ENCODE measurements around the gene MIB1. TPM values are rescaled to one million over a fixed set of nuclear protein-coding genes. Genes with fewer than 3 reads are reported as not detected.

MIB1 gene
- total and polyA plus RNA-seq, 2 experiments from 2014 or later, result 10.8 to 56.7 TPM

DNA sequence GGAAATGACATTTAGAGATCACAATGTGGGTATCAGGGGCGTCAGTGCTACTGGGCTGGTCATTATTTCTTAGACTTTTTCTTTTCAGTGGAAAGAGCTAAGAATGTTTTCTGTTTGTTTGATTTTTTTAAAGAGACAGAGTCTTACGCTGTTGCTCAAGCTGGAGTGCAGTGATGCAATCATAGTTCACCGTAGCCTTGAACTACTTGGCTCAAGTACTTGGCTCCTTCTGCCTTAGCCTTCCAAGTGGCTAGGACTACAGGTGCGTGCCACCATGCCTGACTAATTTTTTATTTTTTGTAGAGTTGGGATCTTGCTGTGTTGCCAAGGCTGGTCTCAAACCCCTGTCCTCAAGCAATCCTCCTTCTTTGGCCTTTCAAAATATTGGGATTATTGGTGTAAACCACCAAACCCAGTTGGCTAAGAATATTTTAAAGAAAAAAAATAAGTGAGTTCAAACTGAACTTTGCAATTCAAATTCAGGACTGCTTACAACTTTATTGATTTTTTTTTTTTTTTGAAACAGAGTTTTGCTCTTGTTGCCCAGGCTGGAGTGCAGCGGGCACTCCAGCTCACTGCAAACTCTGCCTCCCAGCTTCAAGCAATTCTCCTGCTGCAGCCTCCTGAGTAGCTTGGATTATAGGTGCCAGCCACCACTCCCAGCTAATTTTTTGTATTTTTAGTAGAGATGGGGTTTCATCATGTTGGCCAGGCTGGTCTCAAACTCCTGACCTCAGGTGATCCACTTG, 154.2 kb downstream of the MIB1 start:
- Histone ChIP-seq H3K27ac (ENCODE audit: low read depth) (no peak overlapping the region), H3K79me2 (replicated peaks; ENCODE audit: insufficient read depth) (no peaks in the 10 kb centered on the region), H3F3A (replicated peaks; ENCODE audit: low read depth) (no peaks in the 10 kb centered on the region), H4K20me1 (replicated peaks; ENCODE audit: insufficient read depth) (no peaks in the 10 kb centered on the region), H3K27me3 (ENCODE audit: insufficient read depth) (no peaks in the 10 kb centered on the region), H3K9me2 (ENCODE audit: insufficient read depth) (no peaks in the 10 kb centered on the region), H3K4me2 (no peak overlapping the region), H2AFZ (no peak overlapping the region), H3K4me1 (ENCODE audit: insufficient read depth) (no peaks in the 10 kb centered on the region), H3K4me3 (no peak overlapping the region), H3K36me3 (ENCODE audit: insufficient read depth) (no peaks in the 10 kb centered on the region)
- DNase-seq (ENCODE audit: low spot score) (no peak), ATAC-seq (no peak)
- H3K4me3 Mint-ChIP-seq, result no peak overlapping the region
- peaks cover 2% of the 10 kb centered on the region for H3K4me1 Mint-ChIP-seq
- H3K9me3 Mint-ChIP-seq, result peaks cover 11% of the 10 kb centered on the region; the same call in 2 of the 3 replicates
- TF ChIP-seq, protein P1, sequence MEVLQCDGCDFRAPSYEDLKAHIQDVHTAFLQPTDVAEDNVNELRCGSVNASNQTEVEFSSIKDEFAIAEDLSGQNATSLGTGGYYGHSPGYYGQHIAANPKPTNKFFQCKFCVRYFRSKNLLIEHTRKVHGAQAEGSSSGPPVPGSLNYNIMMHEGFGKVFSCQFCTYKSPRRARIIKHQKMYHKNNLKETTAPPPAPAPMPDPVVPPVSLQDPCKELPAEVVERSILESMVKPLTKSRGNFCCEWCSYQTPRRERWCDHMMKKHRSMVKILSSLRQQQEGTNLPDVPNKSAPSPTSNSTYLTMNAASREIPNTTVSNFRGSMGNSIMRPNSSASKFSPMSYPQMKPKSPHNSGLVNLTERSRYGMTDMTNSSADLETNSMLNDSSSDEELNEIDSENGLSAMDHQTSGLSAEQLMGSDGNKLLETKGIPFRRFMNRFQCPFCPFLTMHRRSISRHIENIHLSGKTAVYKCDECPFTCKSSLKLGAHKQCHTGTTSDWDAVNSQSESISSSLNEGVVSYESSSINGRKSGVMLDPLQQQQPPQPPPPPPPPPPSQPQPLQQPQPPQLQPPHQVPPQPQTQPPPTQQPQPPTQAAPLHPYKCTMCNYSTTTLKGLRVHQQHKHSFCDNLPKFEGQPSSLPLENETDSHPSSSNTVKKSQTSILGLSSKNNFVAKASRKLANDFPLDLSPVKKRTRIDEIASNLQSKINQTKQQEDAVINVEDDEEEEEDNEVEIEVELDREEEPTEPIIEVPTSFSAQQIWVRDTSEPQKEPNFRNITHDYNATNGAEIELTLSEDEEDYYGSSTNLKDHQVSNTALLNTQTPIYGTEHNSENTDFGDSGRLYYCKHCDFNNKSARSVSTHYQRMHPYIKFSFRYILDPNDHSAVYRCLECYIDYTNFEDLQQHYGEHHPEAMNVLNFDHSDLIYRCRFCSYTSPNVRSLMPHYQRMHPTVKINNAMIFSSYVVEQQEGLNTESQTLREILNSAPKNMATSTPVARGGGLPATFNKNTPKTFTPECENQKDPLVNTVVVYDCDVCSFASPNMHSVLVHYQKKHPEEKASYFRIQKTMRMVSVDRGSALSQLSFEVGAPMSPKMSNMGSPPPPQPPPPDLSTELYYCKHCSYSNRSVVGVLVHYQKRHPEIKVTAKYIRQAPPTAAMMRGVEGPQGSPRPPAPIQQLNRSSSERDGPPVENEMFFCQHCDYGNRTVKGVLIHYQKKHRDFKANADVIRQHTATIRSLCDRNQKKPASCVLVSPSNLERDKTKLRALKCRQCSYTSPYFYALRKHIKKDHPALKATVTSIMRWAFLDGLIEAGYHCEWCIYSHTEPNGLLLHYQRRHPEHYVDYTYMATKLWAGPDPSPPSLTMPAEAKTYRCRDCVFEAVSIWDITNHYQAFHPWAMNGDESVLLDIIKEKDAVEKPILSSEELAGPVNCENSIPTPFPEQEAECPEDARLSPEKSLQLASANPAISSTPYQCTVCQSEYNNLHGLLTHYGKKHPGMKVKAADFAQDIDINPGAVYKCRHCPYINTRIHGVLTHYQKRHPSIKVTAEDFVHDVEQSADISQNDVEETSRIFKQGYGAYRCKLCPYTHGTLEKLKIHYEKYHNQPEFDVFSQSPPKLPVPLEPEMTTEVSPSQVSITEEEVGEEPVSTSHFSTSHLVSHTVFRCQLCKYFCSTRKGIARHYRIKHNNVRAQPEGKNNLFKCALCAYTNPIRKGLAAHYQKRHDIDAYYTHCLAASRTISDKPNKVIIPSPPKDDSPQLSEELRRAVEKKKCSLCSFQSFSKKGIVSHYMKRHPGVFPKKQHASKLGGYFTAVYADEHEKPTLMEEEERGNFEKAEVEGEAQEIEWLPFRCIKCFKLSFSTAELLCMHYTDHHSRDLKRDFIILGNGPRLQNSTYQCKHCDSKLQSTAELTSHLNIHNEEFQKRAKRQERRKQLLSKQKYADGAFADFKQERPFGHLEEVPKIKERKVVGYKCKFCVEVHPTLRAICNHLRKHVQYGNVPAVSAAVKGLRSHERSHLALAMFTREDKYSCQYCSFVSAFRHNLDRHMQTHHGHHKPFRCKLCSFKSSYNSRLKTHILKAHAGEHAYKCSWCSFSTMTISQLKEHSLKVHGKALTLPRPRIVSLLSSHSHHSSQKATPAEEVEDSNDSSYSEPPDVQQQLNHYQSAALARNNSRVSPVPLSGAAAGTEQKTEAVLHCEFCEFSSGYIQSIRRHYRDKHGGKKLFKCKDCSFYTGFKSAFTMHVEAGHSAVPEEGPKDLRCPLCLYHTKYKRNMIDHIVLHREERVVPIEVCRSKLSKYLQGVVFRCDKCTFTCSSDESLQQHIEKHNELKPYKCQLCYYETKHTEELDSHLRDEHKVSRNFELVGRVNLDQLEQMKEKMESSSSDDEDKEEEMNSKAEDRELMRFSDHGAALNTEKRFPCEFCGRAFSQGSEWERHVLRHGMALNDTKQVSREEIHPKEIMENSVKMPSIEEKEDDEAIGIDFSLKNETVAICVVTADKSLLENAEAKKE (CRISPR knock-in tag; IDR thresholded peaks at IDR 0.05), result no peak
- TF ChIP-seq EZH2 (IDR thresholded peaks at IDR 0.05; ENCODE audit: low read depth, unreplicated experiment), result no peak
- TF ChIP-seq, protein P2, sequence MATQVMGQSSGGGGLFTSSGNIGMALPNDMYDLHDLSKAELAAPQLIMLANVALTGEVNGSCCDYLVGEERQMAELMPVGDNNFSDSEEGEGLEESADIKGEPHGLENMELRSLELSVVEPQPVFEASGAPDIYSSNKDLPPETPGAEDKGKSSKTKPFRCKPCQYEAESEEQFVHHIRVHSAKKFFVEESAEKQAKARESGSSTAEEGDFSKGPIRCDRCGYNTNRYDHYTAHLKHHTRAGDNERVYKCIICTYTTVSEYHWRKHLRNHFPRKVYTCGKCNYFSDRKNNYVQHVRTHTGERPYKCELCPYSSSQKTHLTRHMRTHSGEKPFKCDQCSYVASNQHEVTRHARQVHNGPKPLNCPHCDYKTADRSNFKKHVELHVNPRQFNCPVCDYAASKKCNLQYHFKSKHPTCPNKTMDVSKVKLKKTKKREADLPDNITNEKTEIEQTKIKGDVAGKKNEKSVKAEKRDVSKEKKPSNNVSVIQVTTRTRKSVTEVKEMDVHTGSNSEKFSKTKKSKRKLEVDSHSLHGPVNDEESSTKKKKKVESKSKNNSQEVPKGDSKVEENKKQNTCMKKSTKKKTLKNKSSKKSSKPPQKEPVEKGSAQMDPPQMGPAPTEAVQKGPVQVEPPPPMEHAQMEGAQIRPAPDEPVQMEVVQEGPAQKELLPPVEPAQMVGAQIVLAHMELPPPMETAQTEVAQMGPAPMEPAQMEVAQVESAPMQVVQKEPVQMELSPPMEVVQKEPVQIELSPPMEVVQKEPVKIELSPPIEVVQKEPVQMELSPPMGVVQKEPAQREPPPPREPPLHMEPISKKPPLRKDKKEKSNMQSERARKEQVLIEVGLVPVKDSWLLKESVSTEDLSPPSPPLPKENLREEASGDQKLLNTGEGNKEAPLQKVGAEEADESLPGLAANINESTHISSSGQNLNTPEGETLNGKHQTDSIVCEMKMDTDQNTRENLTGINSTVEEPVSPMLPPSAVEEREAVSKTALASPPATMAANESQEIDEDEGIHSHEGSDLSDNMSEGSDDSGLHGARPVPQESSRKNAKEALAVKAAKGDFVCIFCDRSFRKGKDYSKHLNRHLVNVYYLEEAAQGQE (IDR thresholded peaks at IDR 0.05; ENCODE audit: unreplicated experiment), result no peak
- no peak for TF ChIP-seq ZNF331 (CRISPR knock-in tag; IDR thresholded peaks at IDR 0.05; ENCODE audit: low read depth)
- TF ChIP-seq NANOG (IDR thresholded peaks at IDR 0.05; ENCODE audit: borderline replicate concordance), result no peak
- TF ChIP-seq, protein P3, sequence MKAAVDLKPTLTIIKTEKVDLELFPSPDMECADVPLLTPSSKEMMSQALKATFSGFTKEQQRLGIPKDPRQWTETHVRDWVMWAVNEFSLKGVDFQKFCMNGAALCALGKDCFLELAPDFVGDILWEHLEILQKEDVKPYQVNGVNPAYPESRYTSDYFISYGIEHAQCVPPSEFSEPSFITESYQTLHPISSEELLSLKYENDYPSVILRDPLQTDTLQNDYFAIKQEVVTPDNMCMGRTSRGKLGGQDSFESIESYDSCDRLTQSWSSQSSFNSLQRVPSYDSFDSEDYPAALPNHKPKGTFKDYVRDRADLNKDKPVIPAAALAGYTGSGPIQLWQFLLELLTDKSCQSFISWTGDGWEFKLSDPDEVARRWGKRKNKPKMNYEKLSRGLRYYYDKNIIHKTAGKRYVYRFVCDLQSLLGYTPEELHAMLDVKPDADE (IDR thresholded peaks at IDR 0.05), result no peak
- TF ChIP-seq JUNB (IDR thresholded peaks at IDR 0.05; ENCODE audit: unreplicated experiment), result no peak
- no peak for TF ChIP-seq ZNF114 (CRISPR knock-in tag; IDR thresholded peaks at IDR 0.05)
- TF ChIP-seq, protein P4, sequence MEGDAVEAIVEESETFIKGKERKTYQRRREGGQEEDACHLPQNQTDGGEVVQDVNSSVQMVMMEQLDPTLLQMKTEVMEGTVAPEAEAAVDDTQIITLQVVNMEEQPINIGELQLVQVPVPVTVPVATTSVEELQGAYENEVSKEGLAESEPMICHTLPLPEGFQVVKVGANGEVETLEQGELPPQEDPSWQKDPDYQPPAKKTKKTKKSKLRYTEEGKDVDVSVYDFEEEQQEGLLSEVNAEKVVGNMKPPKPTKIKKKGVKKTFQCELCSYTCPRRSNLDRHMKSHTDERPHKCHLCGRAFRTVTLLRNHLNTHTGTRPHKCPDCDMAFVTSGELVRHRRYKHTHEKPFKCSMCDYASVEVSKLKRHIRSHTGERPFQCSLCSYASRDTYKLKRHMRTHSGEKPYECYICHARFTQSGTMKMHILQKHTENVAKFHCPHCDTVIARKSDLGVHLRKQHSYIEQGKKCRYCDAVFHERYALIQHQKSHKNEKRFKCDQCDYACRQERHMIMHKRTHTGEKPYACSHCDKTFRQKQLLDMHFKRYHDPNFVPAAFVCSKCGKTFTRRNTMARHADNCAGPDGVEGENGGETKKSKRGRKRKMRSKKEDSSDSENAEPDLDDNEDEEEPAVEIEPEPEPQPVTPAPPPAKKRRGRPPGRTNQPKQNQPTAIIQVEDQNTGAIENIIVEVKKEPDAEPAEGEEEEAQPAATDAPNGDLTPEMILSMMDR (conservative IDR thresholded peaks at IDR 0.05; ENCODE audit: low read depth in 2 of 2), result no peak
- TF ChIP-seq STAT1 (IDR thresholded peaks at IDR 0.05; ENCODE audit: unreplicated experiment), result no peak
- no peak for TF ChIP-seq POLR2AphosphoS5 (IDR thresholded peaks at IDR 0.05; ENCODE audit: low read depth)
- no peaks in the 10 kb centered on the region for H3K27me3 Mint-ChIP-seq (ENCODE audit: insufficient read depth, low read depth, poor library complexity)
- no peak overlapping the region for H3K27ac Mint-ChIP-seq
- 0 out of 3 replicates have a peak, but pooled peaks cover 2% of the 10 kb centered on the region for H3K36me3 Mint-ChIP-seq (ENCODE audit: low read depth)

Measured in GM23338 (cell line).